ENCODE measurements around the gene PGM2. TPM values are rescaled to one million over a fixed set of nuclear protein-coding genes. Genes with fewer than 3 reads are reported as not detected.

PGM2 gene
- total and polyA plus RNA-seq, 10 of the 15 experiments (the other 5 are each of a cell fraction or from before 2014, with no cell fraction given), result 11.9 to 41.7 (median 37.1) TPM

DNA sequence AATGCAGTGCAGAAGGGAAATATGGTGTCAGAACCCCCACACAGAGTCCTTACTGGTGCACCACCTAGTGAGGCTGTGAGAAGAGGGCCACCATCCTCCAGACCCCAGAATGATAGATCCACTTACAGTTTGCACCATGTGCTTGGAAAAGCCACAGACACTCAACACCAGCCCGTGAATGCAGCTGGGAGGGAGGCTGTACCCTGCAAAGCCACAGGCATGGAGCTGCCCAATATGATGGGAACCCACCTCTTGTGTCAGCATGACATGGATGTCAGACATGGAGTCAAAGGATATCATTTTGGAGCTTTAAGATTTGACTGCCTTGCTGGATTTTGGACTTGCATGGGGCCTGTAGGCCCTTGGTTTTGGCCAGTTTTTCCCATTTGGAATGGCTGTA, 34.2 kb upstream of the PGM2 start:
- ChIA-PET RAD21 (ENCODE audit: unreplicated experiment) (interaction anchor here (0.6 to 1.1 kb wide), 2 partner anchors 27 to 190 kb away, joined by 3 read pairs; no protein-coding TSS in a partner anchor), SMC1A (ENCODE audit: uncharacterized antibody, unreplicated experiment) (no interaction called here), POLR2A (no interaction called here), CTCF (interaction anchor here (1.9 kb wide), 1 partner anchor 190 kb away, joined by 10 read pairs; no protein-coding TSS in a partner anchor)
- Histone ChIP-seq H3K9ac (ENCODE audit: control insufficient read depth, insufficient read depth, low read length) (no peak overlapping the region), H3K27me3 (replicated peaks in 1 of 2; ENCODE audit: control insufficient read depth in 2 of 2, insufficient read depth in 2 of 2, low read length in 1 of 2) (no peaks in the 10 kb centered on the region), H3K4me2 (ENCODE audit: control insufficient read depth, insufficient read depth) (no peak overlapping the region), H3K27ac (ENCODE audit: control insufficient read depth, insufficient read depth) (no peak overlapping the region), H2AFZ (ENCODE audit: control insufficient read depth, low read depth, low read length) (no peak overlapping the region), H3K9me3 (replicated peaks; ENCODE audit: control insufficient read depth, insufficient read depth, low read length) (no peaks in the 10 kb centered on the region; the same call in 2 of the 3 replicates), H3K36me3 (ENCODE audit: control insufficient read depth in 2 of 2, insufficient read depth in 2 of 2, low read length in 1 of 2) (no peaks in the 10 kb centered on the region), H3K79me2 (ENCODE audit: control insufficient read depth, insufficient read depth, low read length) (no peaks in the 10 kb centered on the region), H3K4me1 (ENCODE audit: control insufficient read depth, insufficient read depth, low read length) (no peaks in the 10 kb centered on the region), H3K4me3 (no peak overlapping the region), H4K20me1 (ENCODE audit: control insufficient read depth, insufficient read depth) (no peaks in the 10 kb centered on the region)
- intact Hi-C loops (cut with micrococcal nuclease; ENCODE audit: unreplicated experiment) (loop anchor here (2.0 kb wide), 1 partner anchor 339 kb away; a partner anchor contains a TSS), in situ Hi-C loops (cut with MboI) (no loop called here)
- ATAC-seq (no peak), DNase-seq (ENCODE audit: low read depth, low spot score) (no peak), FAIRE-seq (no peak)
- WGBS (ENCODE audit: insufficient coverage, insufficient replicate concordance, low lambda C conversion rate, missing lambda C conversion rate), result 0% methylated on average over 1 of the region's 1 CpG
- BruUV-seq (replicated peaks), result no TSS peak
- no peak for TF ChIP-seq CHD1 (IDR thresholded peaks at IDR 0.05; ENCODE audit: low read depth, low read length)
- no peak for TF ChIP-seq GABPA (IDR thresholded peaks at IDR 0.05; ENCODE audit: low read depth)
- TF ChIP-seq CBFB (IDR thresholded peaks at IDR 0.05; ENCODE audit: low read depth), result no peak
- no peak for TF ChIP-seq KDM1A (IDR thresholded peaks at IDR 0.05; ENCODE audit: borderline replicate concordance)
- TF ChIP-seq, protein P1, sequence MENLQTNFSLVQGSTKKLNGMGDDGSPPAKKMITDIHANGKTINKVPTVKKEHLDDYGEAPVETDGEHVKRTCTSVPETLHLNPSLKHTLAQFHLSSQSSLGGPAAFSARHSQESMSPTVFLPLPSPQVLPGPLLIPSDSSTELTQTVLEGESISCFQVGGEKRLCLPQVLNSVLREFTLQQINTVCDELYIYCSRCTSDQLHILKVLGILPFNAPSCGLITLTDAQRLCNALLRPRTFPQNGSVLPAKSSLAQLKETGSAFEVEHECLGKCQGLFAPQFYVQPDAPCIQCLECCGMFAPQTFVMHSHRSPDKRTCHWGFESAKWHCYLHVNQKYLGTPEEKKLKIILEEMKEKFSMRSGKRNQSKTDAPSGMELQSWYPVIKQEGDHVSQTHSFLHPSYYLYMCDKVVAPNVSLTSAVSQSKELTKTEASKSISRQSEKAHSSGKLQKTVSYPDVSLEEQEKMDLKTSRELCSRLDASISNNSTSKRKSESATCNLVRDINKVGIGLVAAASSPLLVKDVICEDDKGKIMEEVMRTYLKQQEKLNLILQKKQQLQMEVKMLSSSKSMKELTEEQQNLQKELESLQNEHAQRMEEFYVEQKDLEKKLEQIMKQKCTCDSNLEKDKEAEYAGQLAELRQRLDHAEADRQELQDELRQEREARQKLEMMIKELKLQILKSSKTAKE (IDR thresholded peaks at IDR 0.05; ENCODE audit: low read depth, poor library complexity, severe bottlenecking), result no peak
- no peak for TF ChIP-seq RELA (IDR thresholded peaks at IDR 0.05; ENCODE audit: borderline replicate concordance, partially characterized antibody)
- TF ChIP-seq BMI1 (IDR thresholded peaks at IDR 0.05; ENCODE audit: borderline replicate concordance), result no peak
- TF ChIP-seq SIX5 (IDR thresholded peaks at IDR 0.05; ENCODE audit: low read depth, low read length, severe bottlenecking), result no peak
- TF ChIP-seq JUNB (IDR thresholded peaks at IDR 0.05), result no peak
- no peak for TF ChIP-seq WRNIP1 (IDR thresholded peaks at IDR 0.05; ENCODE audit: borderline replicate concordance, low read depth, low read length)
- TF ChIP-seq CHD4 (IDR thresholded peaks at IDR 0.05), result no peak
